Endothelial cell of umbilical vein (primary cell): ENCODE data around the gene BEAN1. TPM values are rescaled to one million over a fixed set of nuclear protein-coding genes. Genes with fewer than 3 reads are reported as not detected.

Experiments used
- BruUV-seq: library from RNA; stranded (reverse); fragments of 400-500 nt; replicated peaks from 2 replicates; lab custom pipeline; 2021; lab: Mats Ljungman, UMichigan
- CTCF ChIA-PET: fragments of 300-600, 350-600 bp; sonication (Branson Sonifier 250); formaldehyde crosslinking; loops from one replicate; lab custom pipeline; 2021; ENCODE audit warnings: antibody characterized with exemption, inconsistent platforms; lab: Charles Lee
- POLR2A ChIA-PET: fragments of 300-600, 350-600 bp; sonication (Branson Sonifier 250); formaldehyde crosslinking; loops from one replicate; lab custom pipeline; 2021; ENCODE audit warnings: antibody characterized with exemption, inconsistent platforms; lab: Charles Lee
- DNase-seq: peaks from one replicate; pipeline ENCODE4 v3.0.0-alpha.2; 2011; ENCODE audit warnings: low read depth, low spot score
- FAIRE-seq: peaks from 2 replicates; lab custom pipeline; 2011; peaks lifted over from hg19 to GRCh38; lab: Jason Lieb, UNC
- H2AFZ ChIP-seq: 2 replicates; pipeline ENCODE4 v1.6.0; 2012; ENCODE audit warnings: low read depth, low read length, control low read depth, inconsistent platforms
- H3K27ac ChIP-seq: 2 replicates; pipeline ENCODE4 v1.5.1; 2011; ENCODE audit warnings: low read depth, mild to moderate bottlenecking, control low read depth, low read length, moderate library complexity; ENCODE audit not compliant: insufficient read depth
- H3K27me3 ChIP-seq, 2 experiments: 2 replicates each; pipeline versions ENCODE4 v1.6.0 to v1.6.1; 2011; ENCODE audit warnings: low read length in 2 of 2, mixed read lengths in 1 of 2; ENCODE audit not compliant: control insufficient read depth in 2 of 2, insufficient read depth in 2 of 2
- H3K36me3 ChIP-seq, 2 experiments: 2 replicates in 1 of 2; 3 replicates in 1 of 2; pipeline ENCODE4 v1.5.1; 2011; ENCODE audit warnings: low read length in 2 of 2, mild to moderate bottlenecking in 1 of 2, moderate library complexity in 1 of 2; ENCODE audit not compliant: control insufficient read depth in 2 of 2, insufficient read depth in 2 of 2; ENCODE audit errors: extremely low read depth in 1 of 2
- H3K4me1 ChIP-seq: 3 replicates; pipeline ENCODE4 v1.5.1; 2011; ENCODE audit warnings: mild to moderate bottlenecking, low read length; ENCODE audit not compliant: control insufficient read depth, insufficient read depth; ENCODE audit errors: extremely low read depth
- H3K4me2 ChIP-seq: 2 replicates; pipeline ENCODE4 v1.6.1; 2011; ENCODE audit warnings: low read length, control low read depth, mixed read lengths; ENCODE audit not compliant: insufficient read depth
- H3K4me3 ChIP-seq, 3 experiments: fragments of 200-600 bp in 1 of 3; sonication (generic), shearing (Covaris generic) in 1 of 3; replicated peaks in 1 of 3; 2 replicates each; pipeline ENCODE4 v1.5.1; 2011 to 2016; ENCODE audit warnings: control low read depth in 3 of 3, low read length in 3 of 3, mild to moderate bottlenecking in 2 of 3, inconsistent platforms in 1 of 3, low read depth in 1 of 3, moderate library complexity in 1 of 3; ENCODE audit not compliant: insufficient read depth in 1 of 3
- H3K79me2 ChIP-seq: 2 replicates; pipeline ENCODE4 v1.6.0; 2012; ENCODE audit warnings: low read length, inconsistent platforms; ENCODE audit not compliant: control insufficient read depth, insufficient read depth
- H3K9ac ChIP-seq: replicated peaks from 2 replicates; pipeline ENCODE3; 2011; ENCODE audit warnings: low read length, control low read depth; ENCODE audit not compliant: insufficient read depth; ENCODE audit errors: extremely low read depth
- H3K9me1 ChIP-seq: replicated peaks from 3 replicates; pipeline ENCODE4 v1.6.0; 2011; ENCODE audit warnings: mild to moderate bottlenecking, low read length; ENCODE audit not compliant: control insufficient read depth, insufficient read depth; ENCODE audit errors: extremely low read depth
- H3K9me3 ChIP-seq: replicated peaks from 2 replicates; pipeline ENCODE4 v1.5.1; 2012; ENCODE audit warnings: low read length, inconsistent platforms; ENCODE audit not compliant: control insufficient read depth, insufficient read depth
- H4K20me1 ChIP-seq: replicated peaks from 2 replicates; pipeline ENCODE3; 2011; ENCODE audit warnings: mild to moderate bottlenecking, low read length; ENCODE audit not compliant: control insufficient read depth, insufficient read depth; ENCODE audit errors: extremely low read depth
- CTCF ChIP-seq, 2 donors: IDR thresholded peaks; 1 replicate in 1 of 2; 2 replicates in 1 of 2; pipeline ENCODE4 v1.5.1; 2011; ENCODE audit warnings: low read length in 2 of 2, mild to moderate bottlenecking in 2 of 2, moderate library complexity in 2 of 2, control low read depth in 1 of 2, inconsistent platforms in 1 of 2, low read depth in 1 of 2; ENCODE audit not compliant: insufficient read depth in 1 of 2; ENCODE audit errors: extremely low read depth in 1 of 2
- EZH2 ChIP-seq: IDR thresholded peaks from 2 replicates; pipeline ENCODE4 v1.6.1; 2012; ENCODE audit warnings: borderline replicate concordance, low read depth, mild to moderate bottlenecking, moderate library complexity, low read length, inconsistent platforms; ENCODE audit not compliant: severe bottlenecking
- FOS ChIP-seq: IDR thresholded peaks from 2 replicates; pipeline ENCODE4 v1.6.1; 2011; ENCODE audit warnings: mild to moderate bottlenecking, low read length, moderate library complexity, borderline replicate concordance; ENCODE audit not compliant: insufficient read depth
- GATA2 ChIP-seq: IDR thresholded peaks from 2 replicates; pipeline ENCODE4 v1.7.0; 2011; ENCODE audit warnings: low read depth, mild to moderate bottlenecking, moderate library complexity, mixed read lengths, low read length; ENCODE audit not compliant: insufficient read length, insufficient read depth
- JUN ChIP-seq: IDR thresholded peaks from 2 replicates; pipeline ENCODE4 v1.6.1; 2011; ENCODE audit warnings: borderline replicate concordance, low read depth; ENCODE audit not compliant: insufficient read length, insufficient read depth
- MAX ChIP-seq: IDR thresholded peaks from 2 replicates; pipeline ENCODE4 v1.6.1; 2011; ENCODE audit not compliant: insufficient read depth, insufficient read length
- MYC ChIP-seq: IDR thresholded peaks from one replicate; pipeline ENCODE4 v1.6.1; 2011; ENCODE audit warnings: mild to moderate bottlenecking, low read depth, low read length
- POLR2A ChIP-seq: IDR thresholded peaks from 2 replicates; pipeline ENCODE4 v1.6.1; 2012; ENCODE audit warnings: low read depth, mild to moderate bottlenecking, control low read depth, low read length
- POLR2AphosphoS5 ChIP-seq: IDR thresholded peaks from 2 replicates; pipeline ENCODE4 v1.6.1; 2012; ENCODE audit warnings: low read depth, mild to moderate bottlenecking, control low read depth, low read length, moderate library complexity; ENCODE audit not compliant: insufficient read depth
- dilution Hi-C: fragments of 300-500 bp; cut with MboI; formaldehyde crosslinking; loops from one replicate; pipeline ENCODE4 v1.15.0; 2019; ENCODE audit warnings: low sequenced_read_pairs; ENCODE audit not compliant: extremely low pct_ligation_motif_present
- intact Hi-C: fragments of 100-400 bp; cut with micrococcal nuclease; formaldehyde crosslinking; loops from one replicate; pipeline ENCODE4 v1.10.0; 2022
- polyA plus RNA-seq, 4 experiments: library from polyadenylated mRNA; depleted of rRNA in 3 of 4; stranded (reverse) in 3 of 4; unstranded in 1 of 4; fragments of >200 nt; gene quantifications; 2 replicates each; pipeline versions ENCODE4 v1.2.1 to v1.2.3, GENCODE V29; 2011 to 2012; ENCODE audit warnings: missing spikeins in 1 of 4
- total RNA-seq: library from RNA; stranded (reverse); gene quantifications from 2 replicates; pipeline ENCODE4 v1.2.3, GENCODE V29; 2021

BEAN1 gene
- total and polyA plus RNA-seq, 2 donors (not counting 3 experiments of a cell fraction or from before 2014, with no cell fraction given) = not detected

DNA sequence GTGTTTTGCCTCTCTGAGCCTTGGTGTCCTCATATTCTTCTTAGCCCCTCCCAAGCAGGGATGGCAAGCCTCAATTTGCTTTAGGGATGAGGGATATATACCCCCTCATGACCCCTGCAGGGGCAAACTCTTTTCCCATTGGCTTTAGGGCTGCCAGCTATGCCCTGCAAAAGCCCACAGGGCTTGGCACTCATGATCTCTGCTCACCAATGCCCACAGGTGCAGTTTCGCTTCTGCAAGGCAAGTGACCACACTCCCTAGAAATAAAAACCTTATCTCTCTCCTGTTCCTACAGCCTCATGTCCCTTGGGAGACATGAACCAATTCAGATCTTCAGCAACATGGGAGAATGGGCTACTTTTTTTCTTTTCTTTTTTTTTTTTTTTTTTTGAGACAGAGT is 8.8 kb downstream of the BEAN1 start:
- POLR2A ChIA-PET = no interaction called here
- CTCF ChIA-PET = interaction anchor here (0.8 kb wide), 1 partner anchor 74 kb away, joined by 3 read pairs; no protein-coding TSS in a partner anchor
- intact Hi-C loops = no loop called here
- no peaks in the 10 kb centered on the region for H4K20me1 ChIP-seq
- H3K9ac ChIP-seq = no peak overlapping the region
- dilution Hi-C loops = no loop called here
- FAIRE-seq = no peak
- H3K4me3 ChIP-seq = no peak overlapping the region
- H2AFZ ChIP-seq = no peak overlapping the region
- no peak overlapping the region for H3K27ac ChIP-seq
- H3K4me2 ChIP-seq = no peak overlapping the region
- no peaks in the 10 kb centered on the region for H3K9me3 ChIP-seq
- H3K9me1 ChIP-seq = no peaks in the 10 kb centered on the region
- no peaks in the 10 kb centered on the region for H3K36me3 ChIP-seq
- no peak for TF ChIP-seq POLR2A
- no TSS peak for BruUV-seq
- peaks cover 14 to 16% of the 10 kb centered on the region in 2 experiments for H3K27me3 ChIP-seq
- H3K4me1 ChIP-seq = no peaks in the 10 kb centered on the region
- no peaks in the 10 kb centered on the region for H3K79me2 ChIP-seq
- no peak for DNase-seq

DNA sequence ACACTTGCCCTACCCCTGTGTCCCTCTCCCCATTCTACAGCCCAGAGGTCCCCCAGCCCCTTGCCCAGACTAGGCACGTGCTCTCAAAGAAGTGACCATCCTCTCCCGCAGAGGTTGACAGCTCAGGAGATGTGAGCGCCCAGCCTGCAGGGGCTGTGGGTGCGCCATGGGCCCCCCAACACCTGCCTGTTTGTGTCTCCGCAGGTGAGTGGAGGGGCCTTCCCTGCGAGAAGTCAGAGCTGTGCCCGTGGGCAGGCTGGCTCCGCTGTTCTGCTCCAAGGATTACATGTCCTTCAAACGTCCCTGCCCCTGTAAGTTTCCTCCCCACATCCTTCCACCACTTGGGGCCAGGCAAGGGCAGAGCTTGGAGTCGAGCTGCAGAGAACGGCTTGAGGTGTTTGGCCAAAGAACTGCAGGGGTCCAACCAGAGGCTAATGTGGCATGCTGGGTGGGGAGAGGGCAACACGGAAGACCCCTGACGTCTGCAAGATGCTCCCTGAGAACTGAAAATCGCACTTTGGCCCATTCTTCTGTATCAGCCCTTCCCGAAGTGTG is 10.4 kb downstream of the BEAN1 start:
- H3K4me3 ChIP-seq = no peak overlapping the region
- intact Hi-C loops = no loop called here
- H3K9me1 ChIP-seq = no peaks in the 10 kb centered on the region
- H4K20me1 ChIP-seq = no peaks in the 10 kb centered on the region
- H3K4me1 ChIP-seq = no peaks in the 10 kb centered on the region
- no peak overlapping the region for H3K4me2 ChIP-seq
- TF ChIP-seq GATA2 (no peak), POLR2A (no peak), MYC (no peak), EZH2 (no peak), JUN (no peak), FOS (no peak), CTCF (IDR thresholded peaks at IDR 0.05; ENCODE audit: extremely low read depth in 1 of 2, insufficient read depth in 1 of 2, low read depth in 1 of 2, low read length in 2 of 2) (no peak), POLR2AphosphoS5 (no peak), MAX (no peak)
- peaks cover 3 to 8% of the 10 kb centered on the region in 2 experiments for H3K27me3 ChIP-seq
- no peaks in the 10 kb centered on the region for H3K9me3 ChIP-seq
- FAIRE-seq = no peak
- no TSS peak for BruUV-seq
- POLR2A ChIA-PET = no interaction called here
- no peak overlapping the region for H2AFZ ChIP-seq
- CTCF ChIA-PET = no interaction called here
- no peak overlapping the region for H3K27ac ChIP-seq
- no peaks in the 10 kb centered on the region for H3K79me2 ChIP-seq
- no peaks in the 10 kb centered on the region for H3K36me3 ChIP-seq
- no peak overlapping the region for H3K9ac ChIP-seq
- dilution Hi-C loops = no loop called here
- DNase-seq = no peak
